ENCODE measurements around the gene MRPS22.
"Not testable (repeated sequence)": the region's sequence is repeated elsewhere in the genome, so short reads cannot be mapped to it uniquely, and the experiment has no call there.

MRPS22 gene

GRCh38 chr3:139401155-139401554 lies 57.3 kb downstream of the MRPS22 start:
- not testable (repeated sequence) for DNase-seq
